UCSD-AML1 (cell line): ENCODE results near the gene GRK3.
"Not testable (repeated sequence)": the region's sequence is repeated elsewhere in the genome, so short reads cannot be mapped to it uniquely, and the experiment has no call there.

Experiments used
- DNase-seq: peaks from one replicate; lab custom pipeline; 2025; ENCODE audit not compliant: unreplicated experiment; lab: John Stamatoyannopoulos, UW

The GRK3 gene

DNA sequence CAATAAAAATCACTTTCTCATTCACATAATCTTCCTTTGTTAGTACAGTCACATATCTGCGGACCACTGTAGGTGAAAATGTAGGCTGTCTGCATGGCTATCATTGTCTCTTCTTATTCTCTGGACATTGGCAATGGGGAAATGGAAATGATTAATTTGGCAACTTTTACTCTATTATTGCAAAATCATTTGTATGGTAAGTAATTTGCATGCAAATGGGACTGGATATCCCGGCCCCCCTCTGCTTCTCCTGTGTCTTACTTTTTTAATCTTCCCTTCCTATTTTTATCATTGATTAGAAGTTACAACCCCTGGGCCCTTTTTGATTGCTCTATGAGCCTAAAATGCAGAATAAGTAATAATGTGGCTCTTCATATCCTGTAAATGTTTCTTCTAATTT, 6.0 kb downstream of the GRK3 start:
- DNase-seq = no peak

DNA sequence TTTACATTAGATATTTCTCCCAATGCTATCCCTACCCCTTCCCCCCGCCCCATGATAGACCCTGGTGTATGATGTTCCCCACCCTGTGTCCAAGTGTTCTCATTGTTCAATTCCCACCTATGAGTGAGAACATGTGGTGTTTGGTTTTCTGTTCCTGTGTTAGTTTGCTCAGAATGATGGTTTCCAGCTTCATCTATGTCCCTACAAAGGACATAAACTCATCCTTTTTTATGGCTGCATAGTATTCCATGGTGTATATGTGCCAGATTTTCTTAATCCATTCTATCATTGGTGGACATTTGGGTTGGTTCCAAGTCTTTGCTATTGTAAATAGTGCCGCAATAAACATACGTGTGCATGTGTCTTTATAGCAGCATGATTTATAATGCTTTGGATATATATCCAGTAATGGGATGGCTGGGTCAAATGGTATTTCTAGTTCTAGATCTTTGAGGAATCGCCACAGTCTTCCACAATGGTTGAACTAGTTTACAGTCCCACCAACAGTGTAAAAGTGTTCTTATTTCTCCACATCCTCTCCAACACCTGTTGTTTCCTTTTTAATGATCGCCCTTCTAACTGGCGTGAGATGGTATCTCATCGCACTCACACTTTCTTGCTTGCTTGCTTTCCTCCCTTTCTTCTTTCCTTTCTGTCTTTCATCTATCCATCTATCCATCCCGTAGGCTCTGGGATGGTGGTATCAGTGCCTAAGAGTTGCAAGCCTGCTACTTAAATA, 7.7 kb downstream of the GRK3 start:
- DNase-seq = not testable (repeated sequence)

DNA sequence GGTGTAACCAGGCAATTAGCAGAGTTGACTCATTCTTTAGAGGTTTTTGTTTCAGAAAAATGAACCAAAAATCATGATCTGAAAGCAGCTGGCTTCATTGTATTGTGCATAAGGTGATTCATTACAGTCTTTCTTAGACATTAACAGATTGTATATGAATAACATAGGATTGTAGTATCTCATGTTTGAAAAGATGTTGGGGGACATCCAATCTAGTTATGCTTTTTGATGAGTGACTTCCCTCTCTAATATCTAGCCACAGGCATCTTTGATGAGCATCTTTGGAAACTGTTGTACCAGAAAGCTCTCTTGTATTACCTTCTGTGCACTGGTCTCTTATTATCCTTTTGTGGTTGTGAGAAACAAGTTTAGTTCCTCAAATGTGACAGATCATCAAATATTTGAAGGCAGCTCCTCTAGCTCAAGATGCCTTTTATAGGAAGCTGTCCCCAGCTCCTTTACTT, 8.3 kb downstream of the GRK3 start:
- DNase-seq = no peak

DNA sequence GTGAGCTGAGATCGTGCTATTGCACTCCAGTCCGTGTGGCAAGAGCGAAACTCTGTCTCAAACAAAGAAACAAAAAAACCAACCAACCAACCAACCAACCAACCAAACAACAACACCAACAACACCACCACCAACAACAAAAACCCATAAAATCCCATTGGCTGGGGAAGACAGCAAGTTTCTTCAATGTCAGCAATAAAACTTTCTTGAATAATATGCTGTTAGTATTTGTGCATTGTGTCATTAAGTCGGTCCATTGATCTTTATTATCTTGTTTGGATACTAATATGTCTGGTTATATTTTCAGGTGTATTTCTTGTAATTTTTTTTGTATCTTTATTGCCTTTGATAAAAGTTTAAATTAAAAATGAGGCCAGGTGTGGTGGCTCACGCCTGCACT, 9.4 kb downstream of the GRK3 start:
- no peak for DNase-seq

DNA sequence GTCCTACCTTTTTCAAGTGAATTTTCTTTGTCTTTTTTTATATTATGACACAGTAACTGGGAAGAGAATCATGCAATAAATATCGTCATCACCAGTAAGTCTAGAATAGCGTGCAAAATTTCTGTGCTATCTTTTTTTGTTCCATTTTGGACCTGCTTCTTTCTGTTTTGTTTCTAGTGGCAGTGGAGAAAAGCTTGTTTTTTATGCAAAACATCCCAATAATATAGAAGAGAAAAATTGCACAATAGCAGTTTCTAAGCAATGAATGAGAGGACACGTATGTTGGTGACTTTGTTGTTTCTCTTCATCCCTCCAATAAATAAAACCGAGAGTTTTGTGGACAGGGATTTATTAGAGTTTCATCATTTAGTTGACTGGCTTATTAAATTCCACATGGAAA, 10.3 kb downstream of the GRK3 start:
- DNase-seq = no peak

DNA sequence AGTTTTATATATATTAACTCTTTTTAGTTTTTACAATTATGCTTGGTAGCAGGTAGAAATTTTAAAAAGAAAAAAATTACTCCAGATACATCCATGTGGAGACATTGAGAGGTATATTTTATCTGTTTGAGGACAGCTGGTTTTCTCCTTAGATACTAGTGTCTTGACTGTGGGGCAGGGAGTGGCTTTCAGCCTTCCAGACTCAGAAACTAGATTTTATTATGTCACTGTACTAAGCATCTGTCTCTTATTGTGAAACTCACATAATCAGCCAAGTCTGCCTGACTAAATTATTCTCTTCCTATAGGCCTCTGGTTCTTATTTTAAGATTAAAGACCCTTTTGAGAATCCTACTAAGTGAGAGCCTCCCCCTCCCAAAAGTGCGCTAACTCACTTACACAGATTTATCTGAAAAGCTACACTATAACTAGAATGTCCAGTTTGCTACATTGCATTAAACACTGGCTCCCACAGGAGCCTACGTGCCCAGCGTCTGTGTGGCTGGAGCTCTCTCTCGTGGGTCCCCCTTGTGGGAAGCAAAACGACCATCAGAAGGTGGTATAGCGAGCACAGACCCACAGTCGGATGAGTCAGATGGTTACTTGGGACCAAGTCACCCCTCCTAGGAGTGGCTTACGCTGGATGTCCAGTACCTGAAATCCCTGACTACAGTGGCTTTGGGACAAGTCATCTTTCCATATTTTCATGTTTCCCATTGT, 11.4 kb downstream of the GRK3 start:
- DNase-seq = not testable (repeated sequence)

DNA sequence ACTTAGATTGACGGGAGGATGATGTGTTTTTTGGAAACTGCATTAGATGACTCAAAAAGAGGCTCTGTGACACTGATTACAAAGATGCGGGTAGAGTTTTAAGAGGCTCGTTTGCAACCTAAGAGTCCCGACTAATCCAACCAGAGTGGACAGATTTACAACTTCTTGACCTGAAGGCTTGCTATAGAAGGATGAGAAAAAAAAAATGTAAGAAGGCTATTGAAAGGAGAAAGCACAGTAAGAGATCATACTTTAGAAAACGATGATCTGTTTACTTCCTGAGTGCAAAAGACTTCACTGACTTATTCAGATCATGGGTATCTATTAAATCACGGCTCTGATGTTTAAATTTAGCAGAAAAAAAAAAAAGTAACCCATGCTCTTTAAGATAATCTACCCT, 17.0 kb downstream of the GRK3 start:
- not testable (repeated sequence) for DNase-seq

DNA sequence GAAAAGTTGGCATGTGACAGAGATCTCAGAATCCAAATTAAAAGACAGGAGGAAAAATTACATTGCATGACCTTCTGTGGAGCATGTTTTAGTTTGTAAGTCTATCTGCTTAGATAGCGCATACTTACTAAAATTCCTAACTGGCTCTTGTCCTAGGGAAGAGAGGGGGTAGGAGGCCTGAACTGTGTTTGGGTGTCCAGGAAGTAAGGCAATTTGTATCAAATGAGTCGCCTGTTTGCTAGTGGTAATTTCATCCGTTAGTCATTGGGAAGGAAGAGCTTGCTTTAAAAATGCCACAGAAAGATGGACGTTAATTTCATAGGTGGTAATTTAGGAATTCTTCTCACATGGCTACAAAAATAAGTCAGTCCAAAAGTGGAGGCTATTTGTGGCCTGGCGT, 18.5 kb downstream of the GRK3 start:
- no peak for DNase-seq

DNA sequence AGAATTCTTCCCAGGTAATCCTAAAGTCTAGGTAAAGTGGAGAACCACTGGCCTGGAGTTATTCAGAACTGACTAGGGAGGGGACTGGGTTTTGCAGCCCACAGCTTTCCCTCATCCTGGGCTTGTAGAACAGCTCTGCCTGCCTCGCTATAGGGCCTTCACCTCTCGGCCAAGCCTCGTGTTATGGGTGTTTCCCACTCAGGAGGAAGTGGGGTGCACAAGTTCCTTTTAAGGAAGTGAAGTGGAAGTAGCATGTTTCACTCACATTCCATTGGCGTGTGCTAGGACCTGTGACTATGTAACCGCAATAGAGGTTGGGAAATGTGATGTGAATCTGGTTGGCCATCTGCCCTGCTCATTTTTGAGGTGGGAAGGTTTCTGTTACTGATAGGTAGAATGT, 20.5 kb downstream of the GRK3 start:
- DNase-seq = not testable (repeated sequence)

DNA sequence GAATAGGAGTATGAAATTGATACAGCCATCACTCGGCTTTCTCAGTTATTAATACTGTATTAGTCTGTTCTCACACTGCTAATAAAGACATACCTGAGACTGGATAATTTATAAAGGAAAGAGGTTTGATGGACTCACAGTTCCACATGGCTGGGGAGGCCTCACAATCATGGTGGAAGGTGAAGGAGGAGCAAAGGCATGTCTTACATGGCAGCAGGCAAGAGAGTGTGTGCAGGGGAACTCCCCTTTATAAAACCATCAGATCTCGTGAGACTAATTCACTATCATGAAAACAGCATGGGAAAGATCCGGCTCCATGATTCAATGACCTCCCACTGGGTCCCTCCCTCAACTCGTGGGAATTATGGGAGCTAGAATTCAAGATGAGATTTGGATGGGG, 25.2 kb downstream of the GRK3 start:
- DNase-seq = not testable (repeated sequence)

DNA sequence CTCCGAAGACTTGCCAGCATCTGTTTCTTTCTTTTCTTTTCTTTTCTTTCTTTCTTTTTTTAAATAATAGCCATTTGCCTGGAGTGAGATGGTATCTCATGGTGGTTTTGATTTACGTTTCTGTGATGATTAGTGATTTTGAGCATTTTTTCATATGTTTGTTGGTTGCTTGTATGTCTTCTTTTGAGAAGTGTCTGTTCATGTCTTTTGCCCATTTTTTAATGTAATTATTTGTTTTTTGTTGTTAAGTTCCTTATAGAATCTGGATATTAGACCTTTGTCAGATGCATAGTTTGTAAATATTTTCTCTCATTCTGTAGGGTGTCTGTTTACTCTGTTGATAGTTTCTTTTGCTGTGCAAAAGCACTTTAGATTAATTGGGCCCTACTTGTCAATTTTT, 28.8 kb downstream of the GRK3 start:
- DNase-seq = not testable (repeated sequence)

DNA sequence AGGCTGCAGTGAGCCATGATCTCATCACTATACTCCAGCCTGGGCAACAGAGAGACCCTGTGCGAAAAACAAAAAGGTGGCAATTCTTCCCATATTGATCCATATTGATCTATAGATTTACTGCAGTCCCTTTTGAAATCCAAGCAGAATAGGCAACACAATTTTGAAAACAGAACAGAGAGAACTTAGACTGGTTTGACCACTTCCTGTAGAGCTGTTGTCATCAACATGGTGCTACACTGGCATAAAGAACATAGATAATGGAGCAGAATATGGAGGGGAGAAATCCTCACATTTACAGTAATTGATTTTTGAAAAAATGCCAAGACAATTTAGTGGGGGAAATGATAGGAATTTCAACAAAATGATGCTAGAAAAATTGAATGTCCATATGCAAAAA, 34.1 kb downstream of the GRK3 start:
- no peak for DNase-seq

DNA sequence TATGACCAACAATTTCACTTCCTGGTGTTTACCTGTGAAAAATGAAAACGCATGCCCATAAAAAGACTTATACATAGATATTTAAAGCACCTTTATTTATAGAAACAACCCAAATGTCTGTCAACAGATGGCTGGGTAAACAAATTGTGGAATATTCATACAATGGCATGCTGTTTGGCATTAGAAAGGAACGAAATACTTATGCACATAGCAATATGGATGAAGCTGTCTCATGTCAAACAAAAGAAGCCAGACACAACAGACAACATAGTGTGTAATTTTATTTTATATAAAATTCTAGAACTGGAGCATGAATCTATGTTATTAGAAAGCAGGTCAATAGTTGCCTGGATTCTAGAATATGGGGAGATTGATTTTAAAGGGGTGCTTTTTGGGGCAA, 38.0 kb downstream of the GRK3 start:
- DNase-seq = no peak

DNA sequence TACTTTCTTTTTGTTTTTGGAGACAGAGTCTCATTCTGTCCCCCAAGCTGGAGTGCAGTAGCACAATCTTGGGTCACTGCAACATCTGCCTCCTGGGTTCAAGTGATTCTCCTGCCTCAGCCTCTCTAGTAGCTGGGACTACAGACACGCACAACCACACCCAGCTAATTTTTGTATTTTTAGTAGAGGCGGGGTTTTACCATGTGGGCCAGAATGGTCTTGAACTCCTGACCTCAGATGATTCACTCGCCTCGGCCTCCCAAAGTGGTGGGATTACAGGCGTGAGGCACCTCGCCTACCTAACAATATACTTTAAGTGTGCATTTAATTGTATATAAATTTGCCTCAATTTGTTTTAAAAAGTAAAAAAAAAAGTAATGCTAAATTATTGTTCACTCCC, 38.4 kb downstream of the GRK3 start:
- no peak for DNase-seq

DNA sequence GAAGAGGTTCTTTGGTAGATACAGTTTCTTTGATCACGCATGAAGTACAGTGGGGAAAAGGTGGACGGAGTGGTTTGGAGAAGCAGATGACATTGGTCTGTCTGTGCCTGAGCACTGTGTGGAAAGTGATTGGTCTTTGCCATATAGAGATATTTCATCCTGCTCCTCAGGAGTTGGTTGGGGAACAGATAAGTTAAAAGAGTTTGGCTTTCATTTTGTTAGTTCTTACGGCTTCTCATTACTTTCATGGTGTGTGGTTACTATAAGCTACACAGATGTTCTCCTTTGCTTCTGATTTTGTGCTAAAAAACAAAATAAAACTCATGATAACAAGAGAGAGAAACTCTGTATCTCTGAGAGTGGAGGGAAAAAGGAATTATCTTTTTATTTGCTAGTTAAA, 40.7 kb downstream of the GRK3 start:
- not testable (repeated sequence) for DNase-seq

DNA sequence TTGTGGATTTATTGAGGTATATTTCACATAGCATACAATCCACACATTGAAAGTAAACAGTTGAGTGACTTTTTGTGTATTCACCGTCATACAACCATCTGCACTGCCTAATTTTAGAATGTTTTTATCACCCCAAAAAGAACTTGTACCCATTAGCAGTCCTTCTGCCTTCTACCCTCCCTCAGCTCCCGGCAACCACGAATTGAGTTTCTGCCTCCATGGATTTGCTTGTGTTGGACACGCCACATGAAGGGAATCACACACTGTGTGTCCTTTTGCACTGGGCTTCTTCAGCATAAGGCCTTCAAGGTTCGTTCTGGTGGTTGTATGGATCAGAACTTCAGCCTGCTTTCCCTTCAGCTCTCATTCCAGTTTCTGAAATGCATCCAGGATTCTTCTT, 41.1 kb downstream of the GRK3 start:
- DNase-seq = not testable (repeated sequence)

DNA sequence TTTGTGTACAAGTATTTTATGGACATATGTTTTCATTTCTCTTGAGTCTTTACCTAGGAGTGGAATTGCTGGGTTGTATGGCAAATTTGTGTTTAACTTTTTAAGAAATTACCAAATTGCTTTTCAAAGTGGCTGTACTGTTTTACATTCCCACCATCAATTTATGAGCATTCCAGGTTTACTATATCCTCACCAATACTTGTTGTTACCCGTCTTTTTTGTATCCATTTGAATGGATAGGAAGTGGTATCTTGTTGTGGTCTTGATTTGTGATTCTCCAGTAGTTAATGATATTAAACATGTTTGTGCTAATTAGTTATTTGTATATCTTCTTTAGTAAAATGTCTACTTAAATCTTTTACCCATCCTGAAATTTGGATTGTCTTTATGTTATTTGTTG, 46.8 kb downstream of the GRK3 start:
- DNase-seq = not testable (repeated sequence)

DNA sequence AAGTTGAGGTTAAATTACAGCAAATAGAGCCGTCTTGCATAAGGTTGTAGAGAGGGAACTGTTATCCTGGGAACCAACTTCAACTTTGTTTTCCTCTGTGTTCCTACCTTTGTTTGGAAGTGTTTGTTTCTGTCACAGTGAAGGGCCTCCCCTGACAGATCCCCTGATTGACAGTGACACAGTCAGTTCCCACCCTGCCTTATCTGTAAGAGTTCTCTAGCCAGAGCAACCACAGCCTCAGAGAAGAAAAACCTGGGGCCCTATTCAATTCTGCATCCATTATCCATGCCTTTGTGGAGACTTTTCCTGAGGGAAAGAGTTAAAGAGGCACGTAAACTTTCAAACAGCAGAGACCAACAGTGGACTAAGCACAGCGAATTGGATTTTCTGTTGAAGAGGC, 48.7 kb downstream of the GRK3 start:
- not testable (repeated sequence) for DNase-seq

DNA sequence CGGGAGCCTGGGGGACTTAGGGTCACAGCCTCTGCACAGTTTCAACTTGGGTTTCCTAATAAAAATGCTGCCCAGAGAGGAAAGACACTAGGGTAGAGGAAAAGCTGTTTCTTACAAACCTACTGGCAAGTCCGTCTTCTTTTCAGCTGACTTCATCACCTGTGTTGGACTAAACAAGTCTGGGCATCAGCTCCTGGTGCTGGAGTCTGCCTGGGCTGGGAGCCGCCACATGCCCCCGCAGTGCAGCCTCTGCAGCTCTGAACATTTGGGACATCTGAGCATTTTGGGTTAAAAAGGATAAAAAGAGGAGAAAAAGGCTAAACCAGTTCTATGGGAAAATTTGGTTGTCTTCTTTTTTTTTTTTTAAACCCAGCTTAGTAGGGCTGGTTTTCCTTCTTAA, 49.1 kb downstream of the GRK3 start:
- not testable (repeated sequence) for DNase-seq

DNA sequence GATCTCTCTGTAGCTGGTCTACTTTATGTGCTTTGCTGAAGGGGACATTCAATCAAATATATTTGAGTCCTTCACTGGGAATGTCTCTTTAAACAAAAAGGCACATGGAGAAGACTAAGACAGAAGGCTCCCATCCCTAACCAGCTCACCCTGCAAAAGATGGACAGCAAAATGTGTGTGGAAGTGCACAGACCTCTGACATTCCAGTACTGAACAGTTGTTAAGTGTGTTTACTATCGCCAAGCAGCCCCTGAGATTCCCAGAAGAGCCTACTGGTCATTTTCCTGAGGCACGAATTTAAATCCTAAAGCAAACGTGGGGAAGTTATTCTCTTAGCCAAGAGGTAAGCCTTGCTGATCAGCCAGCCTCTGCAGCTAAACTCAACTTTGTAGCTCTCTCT, 50.3 kb downstream of the GRK3 start:
- DNase-seq = not testable (repeated sequence)

DNA sequence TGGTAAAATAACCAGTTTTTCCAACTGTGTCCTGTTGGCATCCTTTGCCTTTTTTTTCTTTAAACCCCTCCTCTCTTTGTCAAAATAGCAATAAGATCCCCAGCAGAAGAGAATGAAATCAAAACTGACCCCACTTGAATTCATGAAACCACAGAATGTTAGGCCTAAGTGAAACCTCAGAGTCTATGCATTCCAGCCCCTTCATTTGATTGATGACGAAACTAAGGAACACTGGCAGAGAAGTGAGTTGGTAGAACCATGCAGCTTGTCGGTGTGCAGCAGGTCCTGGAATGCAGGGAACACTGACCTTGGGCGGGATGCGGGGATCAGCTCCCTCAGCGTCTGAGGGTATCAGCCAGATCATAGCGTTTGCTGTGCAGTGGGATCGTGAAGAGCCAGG, 57.5 kb downstream of the GRK3 start:
- DNase-seq = no peak

DNA sequence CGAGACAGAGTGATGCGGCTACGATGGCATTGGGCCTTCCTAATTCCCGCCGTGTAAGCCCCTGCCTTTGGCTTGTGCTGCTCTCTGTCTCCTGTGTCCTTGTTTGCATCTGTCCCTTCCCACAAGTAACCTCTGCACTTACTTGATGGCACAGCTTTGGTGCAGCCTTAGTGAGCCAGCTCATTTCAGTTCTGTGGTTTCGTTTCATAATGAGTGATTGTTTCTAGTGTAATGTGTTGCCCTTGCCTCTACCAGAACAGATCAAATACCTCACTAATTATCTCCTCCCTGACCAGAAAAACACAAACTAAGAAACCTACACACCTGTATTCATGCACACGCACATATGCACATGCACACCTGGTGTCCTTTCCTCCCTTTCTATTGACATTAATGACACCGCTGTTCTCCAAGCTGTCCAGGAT, 58.8 kb downstream of the GRK3 start:
- DNase-seq = no peak

DNA sequence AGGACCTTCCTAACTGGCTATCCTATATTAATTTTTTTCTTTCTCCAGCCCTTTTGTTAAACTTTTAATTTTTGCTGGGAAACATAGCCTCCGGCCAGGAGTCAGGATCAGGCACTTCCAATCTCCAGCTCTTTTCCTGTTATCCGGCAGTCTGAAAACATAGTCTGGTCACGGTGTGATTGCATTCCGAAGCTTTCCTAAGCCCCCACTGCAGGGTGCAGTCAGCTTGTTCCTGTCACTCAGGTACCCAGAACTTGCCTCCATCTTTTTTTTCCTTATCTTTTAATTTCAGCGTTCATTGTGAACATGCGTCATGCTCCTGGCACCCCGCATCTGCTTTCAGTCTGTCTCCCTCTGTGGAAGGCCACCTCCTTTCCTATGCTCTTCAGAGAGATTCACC, 59.4 kb downstream of the GRK3 start:
- DNase-seq = no peak
